Measurements from ENCODE around the gene PAMR1. TPM values are rescaled to one million over a fixed set of nuclear protein-coding genes. Genes with fewer than 3 reads are reported as not detected.

Gene PAMR1
- total and polyA plus RNA-seq, 9 of the 15 experiments (the other 6 are each of a cell fraction or from before 2014, with no cell fraction given) = not detected

DNA sequence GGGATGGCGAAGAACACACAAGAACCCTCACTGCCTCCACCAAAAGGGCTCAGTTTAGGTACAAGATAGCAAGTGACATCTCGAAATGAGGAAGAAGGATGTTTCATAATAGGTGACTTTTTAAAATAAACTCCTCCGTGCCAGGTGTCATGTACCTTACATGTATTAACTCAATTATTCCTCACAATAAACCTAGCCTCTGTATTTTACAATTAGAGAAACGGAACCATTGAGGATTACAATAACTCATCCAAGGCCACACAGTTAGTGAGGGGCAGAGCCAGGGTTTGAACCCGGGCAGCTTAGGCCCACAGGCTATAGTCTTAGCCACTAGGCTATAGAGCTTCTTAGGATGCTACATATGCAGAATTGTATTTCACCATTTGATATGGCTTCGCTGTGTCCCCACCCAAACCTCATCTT is 965 bp upstream of the PAMR1 start:
- no peak overlapping the region for H2AFZ ChIP-seq (ENCODE audit: low read depth, low read length)

More for the DNA sequence above, 965 bp upstream of the PAMR1 start:
- intact Hi-C loops (cut with micrococcal nuclease) (no loop called here), in situ Hi-C loops (cut with MboI) (no loop called here)
- peaks cover 0 to 5% of the 10 kb centered on the region in 2 experiments; a peak in 1 of 5 replicates for H3K4me1 ChIP-seq (replicated peaks in 1 of 2; ENCODE audit: control insufficient read depth in 2 of 2, insufficient read depth in 2 of 2, low read length in 2 of 2)
- no peaks in the 10 kb centered on the region for H3K79me2 ChIP-seq (ENCODE audit: control insufficient read depth, insufficient read depth, low read length)
- no peak overlapping the region for H3K27ac ChIP-seq (ENCODE audit: extremely low read depth, low read depth, low read length)
- H3K4me3 ChIP-seq = no peak overlapping the region
- DNase-seq (ENCODE audit: extremely low read depth in 1 of 4, low spot score in 3 of 4) = peak in 1 of 4 experiments; percentile 8
- no peaks in the 10 kb centered on the region for H3K9me3 ChIP-seq (replicated peaks; ENCODE audit: control insufficient read depth, insufficient read depth, low read depth, low read length)
- ATAC-seq = peak; percentile 69
- TF ChIP-seq POLR3A (IDR thresholded peaks at IDR 0.05; ENCODE audit: borderline replicate concordance, extremely low read depth, insufficient read depth, insufficient read length) (peak; percentile 78), ZEB2 (IDR thresholded peaks at IDR 0.05) (peak; percentile 68), BDP1 (IDR thresholded peaks at IDR 0.05; ENCODE audit: insufficient read depth, insufficient read length) (peak; percentile 30), EP400 (IDR thresholded peaks at IDR 0.05) (no peak), ZSCAN29 (IDR thresholded peaks at IDR 0.05) (no peak), POLR2H (tag; IDR thresholded peaks at IDR 0.05; ENCODE audit: low read depth) (peak; percentile 99), SOX6 (IDR thresholded peaks at IDR 0.05) (peak; percentile 39; the same call in 1 of the 2 replicates), BRCA1 (IDR thresholded peaks at IDR 0.05) (no peak), BRCA1 (CRISPR knock-in tag; IDR thresholded peaks at IDR 0.05) (no peak), CC2D1A (IDR thresholded peaks at IDR 0.05) (no peak), HIVEP1 (CRISPR knock-in tag; IDR thresholded peaks at IDR 0.05) (no peak), ARNT (IDR thresholded peaks at IDR 0.05) (no peak), SMARCE1 (IDR thresholded peaks at IDR 0.05) (no peak), CHD4 (IDR thresholded peaks at IDR 0.05; ENCODE audit: insufficient read depth, insufficient replicate concordance, low read depth, low read length, poor library complexity, severe bottlenecking) (no peak), CTBP1 (IDR thresholded peaks at IDR 0.05; ENCODE audit: borderline replicate concordance) (peak; percentile 44; the same call in 1 of the 2 replicates), CBX1 (IDR thresholded peaks at IDR 0.05; ENCODE audit: low read depth) (no peak), STAT5A (IDR thresholded peaks at IDR 0.05; ENCODE audit: borderline replicate concordance, low read length) (no peak), TBP (optimal IDR thresholded peaks at IDR 0.05; ENCODE audit: low read depth, low read length) (peak; percentile 89)
- TF ChIP-seq, protein P1, sequence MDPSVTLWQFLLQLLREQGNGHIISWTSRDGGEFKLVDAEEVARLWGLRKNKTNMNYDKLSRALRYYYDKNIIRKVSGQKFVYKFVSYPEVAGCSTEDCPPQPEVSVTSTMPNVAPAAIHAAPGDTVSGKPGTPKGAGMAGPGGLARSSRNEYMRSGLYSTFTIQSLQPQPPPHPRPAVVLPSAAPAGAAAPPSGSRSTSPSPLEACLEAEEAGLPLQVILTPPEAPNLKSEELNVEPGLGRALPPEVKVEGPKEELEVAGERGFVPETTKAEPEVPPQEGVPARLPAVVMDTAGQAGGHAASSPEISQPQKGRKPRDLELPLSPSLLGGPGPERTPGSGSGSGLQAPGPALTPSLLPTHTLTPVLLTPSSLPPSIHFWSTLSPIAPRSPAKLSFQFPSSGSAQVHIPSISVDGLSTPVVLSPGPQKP (CRISPR knock-in tag; IDR thresholded peaks at IDR 0.05) = no peak
- TF ChIP-seq, protein P2, sequence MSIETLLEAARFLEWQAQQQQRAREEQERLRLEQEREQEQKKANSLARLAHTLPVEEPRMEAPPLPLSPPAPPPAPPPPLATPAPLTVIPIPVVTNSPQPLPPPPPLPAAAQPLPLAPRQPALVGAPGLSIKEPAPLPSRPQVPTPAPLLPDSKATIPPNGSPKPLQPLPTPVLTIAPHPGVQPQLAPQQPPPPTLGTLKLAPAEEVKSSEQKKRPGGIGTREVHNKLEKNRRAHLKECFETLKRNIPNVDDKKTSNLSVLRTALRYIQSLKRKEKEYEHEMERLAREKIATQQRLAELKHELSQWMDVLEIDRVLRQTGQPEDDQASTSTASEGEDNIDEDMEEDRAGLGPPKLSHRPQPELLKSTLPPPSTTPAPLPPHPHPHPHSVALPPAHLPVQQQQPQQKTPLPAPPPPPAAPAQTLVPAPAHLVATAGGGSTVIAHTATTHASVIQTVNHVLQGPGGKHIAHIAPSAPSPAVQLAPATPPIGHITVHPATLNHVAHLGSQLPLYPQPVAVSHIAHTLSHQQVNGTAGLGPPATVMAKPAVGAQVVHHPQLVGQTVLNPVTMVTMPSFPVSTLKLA (conservative IDR thresholded peaks at IDR 0.05) = no peak
- TF ChIP-seq, protein P3, sequence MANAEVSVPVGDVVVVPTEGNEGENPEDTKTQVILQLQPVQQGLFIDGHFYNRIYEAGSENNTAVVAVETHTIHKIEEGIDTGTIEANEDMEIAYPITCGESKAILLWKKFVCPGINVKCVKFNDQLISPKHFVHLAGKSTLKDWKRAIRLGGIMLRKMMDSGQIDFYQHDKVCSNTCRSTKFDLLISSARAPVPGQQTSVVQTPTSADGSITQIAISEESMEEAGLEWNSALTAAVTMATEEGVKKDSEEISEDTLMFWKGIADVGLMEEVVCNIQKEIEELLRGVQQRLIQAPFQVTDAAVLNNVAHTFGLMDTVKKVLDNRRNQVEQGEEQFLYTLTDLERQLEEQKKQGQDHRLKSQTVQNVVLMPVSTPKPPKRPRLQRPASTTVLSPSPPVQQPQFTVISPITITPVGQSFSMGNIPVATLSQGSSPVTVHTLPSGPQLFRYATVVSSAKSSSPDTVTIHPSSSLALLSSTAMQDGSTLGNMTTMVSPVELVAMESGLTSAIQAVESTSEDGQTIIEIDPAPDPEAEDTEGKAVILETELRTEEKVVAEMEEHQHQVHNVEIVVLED (CRISPR knock-in tag; IDR thresholded peaks at IDR 0.05) = no peak
- H3K4me2 ChIP-seq (ENCODE audit: insufficient read depth, low read length) = no peak overlapping the region
- no peaks in the 10 kb centered on the region for H3K36me3 ChIP-seq (ENCODE audit: control insufficient read depth, insufficient read depth, low read length)
- H3K9me1 ChIP-seq (ENCODE audit: control insufficient read depth, insufficient read depth, low read length) = no peaks in the 10 kb centered on the region
- ChIA-PET CTCF (ENCODE audit: low intra/inter-chr PET ratio) (no interaction called here), POLR2A (interaction anchor here (1.5 kb wide), 1 partner anchor 9 kb away, joined by 3 read pairs; no protein-coding TSS in a partner anchor)
- FAIRE-seq = no peak
- no peaks in the 10 kb centered on the region for H4K20me1 ChIP-seq (replicated peaks; ENCODE audit: control insufficient read depth, insufficient read depth, low read length)
- WGBS (ENCODE audit: insufficient coverage, low coverage, missing lambda C conversion rate) = 0% methylated on average over 6 of the region's 6 CpGs
- no TSS peak for BruUV-seq (replicated peaks)
- peaks cover 31 to 38% of the 10 kb centered on the region in 2 experiments for H3K27me3 ChIP-seq (ENCODE audit: control insufficient read depth in 2 of 2, insufficient read depth in 2 of 2, low read length in 2 of 2)
- no peak overlapping the region for H3K9ac ChIP-seq (ENCODE audit: insufficient read depth in 1 of 2, low read depth in 2 of 2, low read length in 2 of 2)

All from K562 (cell line).